PC-3 (cell line): ENCODE measurements around the gene DLX6. TPM values are rescaled to one million over a fixed set of nuclear protein-coding genes. Genes with fewer than 3 reads are reported as not detected.
A peak's percentile ranks its signal among the peaks of the same experiment; 100 is the strongest.

Experiments
- ATAC-seq: fragments of 200-7000 bp; cut with Tn5 transposase; 2 replicates; pipeline ENCODE4 v1.9.1; 2020; ENCODE audit warnings: mild to moderate bottlenecking, moderate library complexity
- BruUV-seq: library from RNA; stranded (reverse); fragments of 400-500 nt; replicated peaks from 2 replicates; lab custom pipeline; 2021; lab: Mats Ljungman, UMichigan
- CTCF ChIA-PET: fragments of 300-600 bp; sonication (Branson Sonifier 250); formaldehyde crosslinking; loops from one replicate; lab custom pipeline; 2022; ENCODE audit warnings: antibody characterized with exemption; lab: Charles Lee
- POLR2A ChIA-PET: fragments of 300-600 bp; sonication (Branson Sonifier 250); formaldehyde crosslinking; loops from one replicate; lab custom pipeline; 2022; ENCODE audit warnings: antibody characterized with exemption; ENCODE audit not compliant: unreplicated experiment; lab: Charles Lee
- DNase-seq: peaks from one replicate; pipeline ENCODE4 v3.0.0-alpha.2; 2015
- H2AFZ ChIP-seq: fragments of 300-600 bp; sonication (generic); 2 replicates; pipeline ENCODE4 v1.6.0; 2016; ENCODE audit warnings: antibody characterized with exemption, low read length
- H3F3A ChIP-seq: fragments of 300-600 bp; sonication (generic); one replicate; pipeline ENCODE4 v1.6.0; 2017; ENCODE audit warnings: antibody characterized with exemption, low read length, control low read depth, mild to moderate bottlenecking; ENCODE audit not compliant: unreplicated experiment
- H3K27ac ChIP-seq: fragments of 300-600 bp; sonication (generic); 2 replicates; pipeline ENCODE4 v1.5.1; 2016; ENCODE audit warnings: mild to moderate bottlenecking, low read length
- H3K27me3 ChIP-seq: fragments of 300-600 bp; sonication (generic); 2 replicates; pipeline ENCODE4 v1.6.1; 2016; ENCODE audit warnings: low read length, mixed read lengths
- H3K36me3 ChIP-seq: fragments of 300-600 bp; sonication (generic); 2 replicates; pipeline ENCODE4 v1.6.1; 2016; ENCODE audit warnings: low read depth, mixed run types, low read length, mixed read lengths
- H3K4me1 ChIP-seq: fragments of 300-600 bp; sonication (generic); 2 replicates; pipeline ENCODE4 v1.5.1; 2016; ENCODE audit warnings: low read length; ENCODE audit not compliant: insufficient read depth
- H3K4me2 ChIP-seq: fragments of 300-600 bp; sonication (generic); 2 replicates; pipeline ENCODE4 v1.6.0; 2016; ENCODE audit warnings: low read length
- H3K4me3 ChIP-seq: fragments of 300-600 bp; sonication (generic); 2 replicates; pipeline ENCODE4 v1.5.1; 2016; ENCODE audit warnings: mild to moderate bottlenecking, low read length, mixed read lengths
- H3K79me2 ChIP-seq: fragments of 300-600 bp; sonication (generic); 2 replicates; pipeline ENCODE4 v1.6.1; 2017; ENCODE audit warnings: low read length, mixed read lengths
- H3K9ac ChIP-seq: fragments of 300-600 bp; sonication (generic); 2 replicates; pipeline ENCODE4 v1.6.0; 2016; ENCODE audit warnings: mild to moderate bottlenecking, low read length
- H3K9me2 ChIP-seq: fragments of 300-600 bp; sonication (generic); replicated peaks from 2 replicates; pipeline ENCODE4 v1.6.1; 2016; ENCODE audit warnings: mixed run types, low read length, mixed read lengths
- H3K9me3 ChIP-seq: fragments of 300-600 bp; sonication (generic); 2 replicates; pipeline ENCODE4 v1.6.1; 2016; ENCODE audit warnings: low read length, mixed read lengths
- H4K20me1 ChIP-seq: fragments of 300-600 bp; sonication (generic); 2 replicates; pipeline ENCODE4 v1.6.1; 2016; ENCODE audit warnings: low read length, mixed read lengths
- EZH2 ChIP-seq: fragments of 300-600 bp; sonication (generic); IDR thresholded peaks from one replicate; pipeline ENCODE4 v1.6.1; 2017; ENCODE audit warnings: antibody characterized with exemption, mild to moderate bottlenecking, low read length; ENCODE audit not compliant: unreplicated experiment
- EZH2phosphoT487 ChIP-seq: fragments of 300-600 bp; sonication (generic); IDR thresholded peaks from 2 replicates; pipeline ENCODE4 v1.6.1; 2018; ENCODE audit warnings: mild to moderate bottlenecking, antibody characterized with exemption, low read length, borderline replicate concordance
- intact Hi-C: fragments of 100-400 bp; cut with micrococcal nuclease; formaldehyde crosslinking; loops from 2 replicates; pipeline ENCODE4 v1.9.0; 2023
- total RNA-seq: library from RNA; depleted of rRNA; stranded (reverse); fragments of >200 nt; gene quantifications from 2 replicates; pipeline ENCODE4 v1.2.3, GENCODE V29; 2014
- TF ChIP-seq, protein P1 (sequence below): fragments of 300-600 bp; sonication (generic); conservative IDR thresholded peaks from 2 replicates; pipeline ENCODE4 v1.5.1; 2017; ENCODE audit warnings: antibody characterized with exemption, low read depth, mild to moderate bottlenecking, low read length

The DLX6 gene
- total RNA-seq, 1 experiment from 2014 or later = not detected

GRCh38 chr7:96979551-96980276 is 25.6 kb upstream of the DLX6 start:
- no peak for DNase-seq
- ATAC-seq = no peak
- Histone ChIP-seq H2AFZ (no peak overlapping the region), H3K4me2 (no peak overlapping the region), H3K9ac (no peak overlapping the region), H3K4me3 (no peak overlapping the region), H3F3A (no peaks in the 10 kb centered on the region), H3K4me1 (peaks cover 8% of the 10 kb centered on the region), H3K36me3 (no peaks in the 10 kb centered on the region), H3K27me3 (no peaks in the 10 kb centered on the region), H4K20me1 (no peaks in the 10 kb centered on the region), H3K27ac (no peak overlapping the region), H3K9me3 (no peaks in the 10 kb centered on the region), H3K9me2 (no peaks in the 10 kb centered on the region), H3K79me2 (no peaks in the 10 kb centered on the region)
- ChIA-PET CTCF (no interaction called here), POLR2A (no interaction called here)
- intact Hi-C loops = no loop called here
- BruUV-seq = no TSS peak
- TF ChIP-seq, protein P1, sequence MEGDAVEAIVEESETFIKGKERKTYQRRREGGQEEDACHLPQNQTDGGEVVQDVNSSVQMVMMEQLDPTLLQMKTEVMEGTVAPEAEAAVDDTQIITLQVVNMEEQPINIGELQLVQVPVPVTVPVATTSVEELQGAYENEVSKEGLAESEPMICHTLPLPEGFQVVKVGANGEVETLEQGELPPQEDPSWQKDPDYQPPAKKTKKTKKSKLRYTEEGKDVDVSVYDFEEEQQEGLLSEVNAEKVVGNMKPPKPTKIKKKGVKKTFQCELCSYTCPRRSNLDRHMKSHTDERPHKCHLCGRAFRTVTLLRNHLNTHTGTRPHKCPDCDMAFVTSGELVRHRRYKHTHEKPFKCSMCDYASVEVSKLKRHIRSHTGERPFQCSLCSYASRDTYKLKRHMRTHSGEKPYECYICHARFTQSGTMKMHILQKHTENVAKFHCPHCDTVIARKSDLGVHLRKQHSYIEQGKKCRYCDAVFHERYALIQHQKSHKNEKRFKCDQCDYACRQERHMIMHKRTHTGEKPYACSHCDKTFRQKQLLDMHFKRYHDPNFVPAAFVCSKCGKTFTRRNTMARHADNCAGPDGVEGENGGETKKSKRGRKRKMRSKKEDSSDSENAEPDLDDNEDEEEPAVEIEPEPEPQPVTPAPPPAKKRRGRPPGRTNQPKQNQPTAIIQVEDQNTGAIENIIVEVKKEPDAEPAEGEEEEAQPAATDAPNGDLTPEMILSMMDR = no peak
- TF ChIP-seq EZH2 (no peak), EZH2phosphoT487 (no peak)

GRCh38 chr7:96982586-96982985 is 22.8 kb upstream of the DLX6 start:
- H3F3A ChIP-seq = no peaks in the 10 kb centered on the region
- H3K9me3 ChIP-seq = no peaks in the 10 kb centered on the region
- intact Hi-C loops = no loop called here
- DNase-seq = peak; percentile 69
- H3K36me3 ChIP-seq = no peaks in the 10 kb centered on the region
- no peaks in the 10 kb centered on the region for H3K79me2 ChIP-seq
- H2AFZ ChIP-seq = no peak overlapping the region
- peak overlapping the region; percentile 22; the same call in 1 of the 2 replicates for H3K4me2 ChIP-seq
- TF ChIP-seq, protein P1 = no peak
- TF ChIP-seq EZH2phosphoT487 (no peak), EZH2 (no peak)
- ChIA-PET CTCF (no interaction called here), POLR2A (no interaction called here)
- BruUV-seq = no TSS peak
- no peak overlapping the region for H3K4me3 ChIP-seq
- no peak overlapping the region for H3K27ac ChIP-seq
- no peaks in the 10 kb centered on the region for H4K20me1 ChIP-seq
- peaks cover 8% of the 10 kb centered on the region for H3K4me1 ChIP-seq
- no peaks in the 10 kb centered on the region for H3K9me2 ChIP-seq
- H3K9ac ChIP-seq = no peak overlapping the region
- no peaks in the 10 kb centered on the region; the same call in 1 of the 2 replicates for H3K27me3 ChIP-seq
- ATAC-seq = no peak

GRCh38 chr7:96985992-96986391 is 19.4 kb upstream of the DLX6 start:
- TF ChIP-seq EZH2phosphoT487 = no peak
- TF ChIP-seq, protein P1 = no peak
- TF ChIP-seq EZH2 = no peak
- intact Hi-C loops = no loop called here
- H3K4me2 ChIP-seq = no peak overlapping the region
- DNase-seq = no peak
- no peak overlapping the region for H3K9ac ChIP-seq
- H3K9me2 ChIP-seq = no peaks in the 10 kb centered on the region
- no peak overlapping the region for H3K4me3 ChIP-seq
- H3F3A ChIP-seq = no peaks in the 10 kb centered on the region
- H3K79me2 ChIP-seq = no peaks in the 10 kb centered on the region
- ATAC-seq = no peak
- H4K20me1 ChIP-seq = no peaks in the 10 kb centered on the region
- no peak overlapping the region for H2AFZ ChIP-seq
- BruUV-seq = no TSS peak
- H3K27me3 ChIP-seq = peaks cover 4% of the 10 kb centered on the region; the same call in 1 of the 2 replicates
- no peak overlapping the region for H3K27ac ChIP-seq
- ChIA-PET CTCF (no interaction called here), POLR2A (no interaction called here)
- H3K4me1 ChIP-seq = peaks cover 8% of the 10 kb centered on the region
- no peaks in the 10 kb centered on the region for H3K36me3 ChIP-seq
- no peaks in the 10 kb centered on the region for H3K9me3 ChIP-seq
